GM12872 (cell line): ENCODE results near the gene EMILIN2.

ENCODE experiments used
- CTCF ChIP-seq: IDR thresholded peaks from 3 replicates; pipeline ENCODE4 v1.5.1; 2011; ENCODE audit warnings: low read depth, mild to moderate bottlenecking, low read length, moderate library complexity; ENCODE audit not compliant: insufficient read depth

EMILIN2 gene

GRCh38 chr18:2909431-2910140 lies 62.8 kb downstream of the EMILIN2 start:
- no peak for TF ChIP-seq CTCF

- no peak for TF ChIP-seq CTCF
Observed at GRCh38 chr18:2910261-2910660, 63.5 kb downstream of the EMILIN2 start.

DNA sequence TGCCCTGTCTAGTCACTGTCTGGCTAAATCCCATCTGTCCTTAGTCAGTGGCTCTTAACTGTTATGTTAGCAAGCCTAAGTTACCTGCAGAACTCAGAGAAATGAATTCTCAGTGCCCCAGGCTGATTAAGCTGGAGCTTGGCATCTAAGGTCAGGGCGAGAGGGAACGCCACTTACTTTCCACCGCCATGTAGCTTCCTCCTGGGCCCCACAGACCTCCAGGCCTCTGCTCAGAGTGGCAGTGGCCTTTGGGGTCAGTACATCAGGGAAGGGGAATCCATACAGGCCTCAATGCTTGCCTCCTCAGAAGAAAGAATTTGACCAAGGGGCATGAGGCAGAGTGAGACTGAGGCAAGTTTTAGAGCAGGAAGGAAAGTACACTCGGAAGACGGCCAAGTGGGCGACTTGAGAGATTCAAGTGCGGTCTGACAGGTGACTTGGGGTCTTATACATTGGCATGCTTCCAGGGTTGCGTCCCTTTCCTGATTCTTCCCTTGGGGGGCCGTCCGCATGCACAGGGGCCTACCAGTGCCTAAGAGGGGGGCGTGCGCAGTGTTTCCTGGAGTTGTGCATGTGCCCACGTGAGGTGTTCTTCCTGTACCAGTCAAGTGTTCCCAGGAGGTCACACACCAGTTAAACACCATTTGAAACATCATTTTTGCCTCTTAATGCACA lies 64.1 kb downstream of the EMILIN2 start:
- no peak for TF ChIP-seq CTCF

GRCh38 chr18:2911533-2911932 lies 64.7 kb downstream of the EMILIN2 start:
- TF ChIP-seq CTCF = no peak

DNA sequence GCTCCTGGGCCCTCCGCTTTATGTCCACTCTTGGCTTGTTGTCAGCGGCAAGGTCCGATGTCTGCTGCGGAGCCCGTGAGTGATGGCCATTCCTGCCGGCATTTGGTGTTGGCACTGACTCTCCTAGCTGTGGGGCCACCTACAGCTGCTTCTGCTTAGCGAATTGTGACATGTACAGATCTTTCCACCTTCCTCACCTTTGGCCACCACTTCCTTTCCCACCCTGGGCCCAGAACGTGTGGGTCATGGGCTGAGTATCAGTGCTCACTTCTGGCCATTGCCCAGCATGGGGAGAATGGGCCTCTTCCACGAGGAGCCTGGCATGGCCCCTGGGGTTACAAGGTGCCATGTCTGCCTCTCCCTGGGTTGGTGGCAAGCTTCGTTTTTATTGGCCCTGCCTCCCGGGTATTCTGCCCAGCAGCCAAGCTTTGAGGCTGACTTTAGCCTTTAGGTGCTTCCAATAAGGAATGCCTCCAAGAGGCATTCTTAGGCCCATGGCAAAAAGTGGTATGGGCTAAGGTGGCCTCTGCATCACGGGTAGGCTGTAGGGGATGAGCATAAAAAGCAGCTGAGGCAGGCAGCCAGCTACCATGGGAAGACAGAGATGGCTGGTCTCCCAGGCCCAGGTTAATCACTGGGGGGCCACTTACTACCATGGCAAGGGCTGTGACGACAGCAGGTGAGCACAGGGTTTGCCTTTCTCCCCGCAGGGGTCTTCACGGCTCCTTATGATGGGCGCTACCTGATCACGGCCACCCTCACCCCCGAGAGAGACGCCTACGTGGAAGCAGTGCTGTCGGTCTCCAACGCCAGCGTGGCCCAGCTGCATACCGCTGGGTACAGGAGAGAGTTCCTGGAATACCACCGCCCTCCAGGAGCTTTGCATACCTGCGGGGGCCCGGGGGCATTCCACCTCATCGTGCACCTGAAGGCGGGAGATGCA lies 65.8 kb downstream of the EMILIN2 start:
- no peak for TF ChIP-seq CTCF

DNA sequence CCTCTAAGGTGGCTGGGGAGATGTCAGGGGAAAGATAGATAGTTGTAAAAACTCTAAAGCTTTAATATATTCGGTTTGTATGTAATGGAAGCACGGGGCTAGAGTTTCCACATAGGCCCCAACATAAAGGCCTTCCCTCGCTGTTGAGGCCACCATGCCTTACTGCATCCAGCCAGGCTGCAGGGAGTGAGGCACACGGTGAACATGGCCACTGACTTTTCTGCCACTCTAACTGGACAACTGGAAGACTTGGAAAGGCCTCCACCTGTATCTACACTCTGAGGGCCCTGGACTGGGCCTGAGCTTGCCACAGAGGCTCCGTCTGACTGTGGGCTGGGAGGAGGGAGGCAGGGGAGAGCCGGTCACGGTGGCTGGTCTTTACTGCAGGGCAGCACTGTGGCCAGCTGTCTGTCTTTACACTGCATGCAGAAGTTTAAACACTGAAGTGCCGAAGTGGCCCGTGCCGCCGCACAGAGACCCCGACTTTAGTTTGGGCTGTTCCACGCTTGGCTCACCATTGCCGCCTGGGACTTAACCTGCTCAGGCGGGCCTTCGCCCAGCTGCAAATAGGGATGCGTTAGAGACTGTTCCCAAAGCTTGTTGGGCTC lies 66.7 kb downstream of the EMILIN2 start:
- no peak for TF ChIP-seq CTCF
